ENCODE data around the gene GNG11. TPM values are rescaled to one million over a fixed set of nuclear protein-coding genes. Genes with fewer than 3 reads are reported as not detected.
"Not testable (repeated sequence)": the region's sequence is repeated elsewhere in the genome, so short reads cannot be mapped to it uniquely, and the experiment has no call there.

Gene GNG11
- total and polyA plus RNA-seq, 2 of the 13 experiments (the other 11 are each of a cell fraction or from before 2014, with no cell fraction given), result not detected

- CTCF ChIA-PET (ENCODE audit: low intra/inter-chr PET ratio, low total read pairs), result no interaction called here
These were observed 11.2 kb upstream of the GNG11 start for GRCh38 chr7:93910076-93910994.

GRCh38 chr7:93911242-93911641 lies 10.3 kb upstream of the GNG11 start:
- FAIRE-seq; intact Hi-C loops (cut with micrococcal nuclease; ENCODE audit: unreplicated experiment); in situ Hi-C loops (cut with HindIII; ENCODE audit: extremely low pct_ligation_motif_present, low pct_unique_long_range_greater_than_20kb); H3K4me1 ChIP-seq (ENCODE audit: insufficient read depth, low read length); BruUV-seq (replicated peaks); POLR2A ChIA-PET; ATAC-seq; CTCF ChIA-PET (ENCODE audit: low intra/inter-chr PET ratio, low total read pairs); H3K4me2 ChIP-seq (ENCODE audit: low read depth, low read length); H3K9ac ChIP-seq (ENCODE audit: insufficient read depth, low read depth, low read length); H3K79me2 ChIP-seq (ENCODE audit: insufficient read depth, low read length); H3K9me3 ChIP-seq (ENCODE audit: low read length); H3K4me3 ChIP-seq (replicated peaks in 1 of 3; ENCODE audit: insufficient read depth in 1 of 3, low read depth in 2 of 3, low read length in 3 of 3); DNase-seq (ENCODE audit: low spot score); H3K27ac ChIP-seq (ENCODE audit: extremely low read length, insufficient read depth, low read length); H2AFZ ChIP-seq (ENCODE audit: low read length); H3K36me3 ChIP-seq (replicated peaks in 1 of 2; ENCODE audit: control insufficient read depth in 1 of 2, insufficient read depth in 2 of 2, low read length in 2 of 2); H4K20me1 ChIP-seq (ENCODE audit: insufficient read depth, low read length); H3K27me3 ChIP-seq (ENCODE audit: control insufficient read depth in 1 of 2, insufficient read depth in 2 of 2, low read length in 2 of 2): not testable (repeated sequence)
- WGBS (ENCODE audit: low lambda C conversion rate), result 34% methylated on average over 3 of the region's 3 CpGs

More at GRCh38 chr7:93910076-93910994, 11.2 kb upstream of the GNG11 start:
- TF ChIP-seq ETS1 (CRISPR knock-in tag; IDR thresholded peaks at IDR 0.05) (no peak), KMT2B (CRISPR knock-in tag; IDR thresholded peaks at IDR 0.05) (no peak), MLLT10 (CRISPR knock-in tag; IDR thresholded peaks at IDR 0.05) (no peak), POLR2AphosphoS2 (IDR thresholded peaks at IDR 0.05; ENCODE audit: low read depth, low read length) (no peak), POLR2G (IDR thresholded peaks at IDR 0.05; ENCODE audit: low read depth, low read length) (no peak), KLF16 (CRISPR knock-in tag; IDR thresholded peaks at IDR 0.05) (no peak), YY1 (IDR thresholded peaks at IDR 0.05; ENCODE audit: insufficient read depth, insufficient replicate concordance, low read depth, low read length) (no peak), ZNF597 (CRISPR knock-in tag; IDR thresholded peaks at IDR 0.05) (no peak), ZNF446 (CRISPR knock-in tag; IDR thresholded peaks at IDR 0.05) (no peak), ZNF766 (CRISPR knock-in tag; IDR thresholded peaks at IDR 0.05; ENCODE audit: borderline replicate concordance) (no peak), HMG20B (CRISPR knock-in tag; conservative IDR thresholded peaks at IDR 0.05) (no peak), THAP8 (CRISPR knock-in tag; IDR thresholded peaks at IDR 0.05; ENCODE audit: borderline replicate concordance) (no peak), ZNF329 (CRISPR knock-in tag; IDR thresholded peaks at IDR 0.05; ENCODE audit: low read depth) (no peak), ZNF776 (CRISPR knock-in tag; IDR thresholded peaks at IDR 0.05) (no peak), JDP2 (CRISPR knock-in tag; IDR thresholded peaks at IDR 0.05; ENCODE audit: borderline replicate concordance) (no peak), JUNB (CRISPR knock-in tag; IDR thresholded peaks at IDR 0.05; ENCODE audit: borderline replicate concordance) (no peak)
- BruUV-seq (replicated peaks), result no TSS peak
- POLR2A ChIA-PET, result no interaction called here
- no peaks in the 10 kb centered on the region for H3K36me3 ChIP-seq (replicated peaks in 1 of 2; ENCODE audit: control insufficient read depth in 1 of 2, insufficient read depth in 2 of 2, low read length in 2 of 2)
- H3K4me3 ChIP-seq (replicated peaks in 1 of 3; ENCODE audit: insufficient read depth in 1 of 3, low read depth in 2 of 3, low read length in 3 of 3), result no peak overlapping the region
- no peak overlapping the region for H3K9ac ChIP-seq (ENCODE audit: insufficient read depth, low read depth, low read length)
- no peaks in the 10 kb centered on the region for H4K20me1 ChIP-seq (ENCODE audit: insufficient read depth, low read length)
- WGBS (ENCODE audit: low lambda C conversion rate), result 2% methylated on average over 3 of the region's 3 CpGs
- H3K79me2 ChIP-seq (ENCODE audit: insufficient read depth, low read length), result no peaks in the 10 kb centered on the region
- H2AFZ ChIP-seq (ENCODE audit: low read length), result no peak overlapping the region
- DNase-seq (ENCODE audit: low spot score) (no peak), FAIRE-seq (no peak), ATAC-seq (no peak)
- H3K27me3 ChIP-seq (ENCODE audit: control insufficient read depth in 1 of 2, insufficient read depth in 2 of 2, low read length in 2 of 2), result no peaks in the 10 kb centered on the region
- no peak overlapping the region for H3K4me2 ChIP-seq (ENCODE audit: low read depth, low read length)
- H3K9me3 ChIP-seq (ENCODE audit: low read length), result no peaks in the 10 kb centered on the region
- no peak overlapping the region for H3K27ac ChIP-seq (ENCODE audit: extremely low read length, insufficient read depth, low read length)
- H3K4me1 ChIP-seq (ENCODE audit: insufficient read depth, low read length), result no peaks in the 10 kb centered on the region
- intact Hi-C loops (cut with micrococcal nuclease; ENCODE audit: unreplicated experiment), result no loop called here
- in situ Hi-C loops (cut with HindIII; ENCODE audit: extremely low pct_ligation_motif_present, low pct_unique_long_range_greater_than_20kb), result no loop called here
